CD14-positive monocyte (primary cell): ENCODE data around the gene GNB3. TPM values are rescaled to one million over a fixed set of nuclear protein-coding genes. Genes with fewer than 3 reads are reported as not detected.
A peak's percentile ranks its signal among the peaks of the same experiment; 100 is the strongest.

Experiments
- DNase-seq, 3 donors: peaks; one replicate each; pipeline ENCODE4 v3.0.0-alpha.2; 2011 to 2022
- H2AFZ ChIP-seq: 2 replicates; pipeline ENCODE4 v1.6.0; 2012; ENCODE audit warnings: mild to moderate bottlenecking, low read depth, low read length, inconsistent platforms; ENCODE audit not compliant: insufficient read depth, poor library complexity, severe bottlenecking
- H3K27ac ChIP-seq, 2 donors: 1 replicate in 1 of 2; 2 replicates in 1 of 2; pipeline ENCODE4 v1.5.1; 2012 to 2013; ENCODE audit warnings: low read length in 2 of 2, control low read depth in 1 of 2, inconsistent platforms in 1 of 2, low read depth in 1 of 2, mild to moderate bottlenecking in 1 of 2
- H3K27me3 ChIP-seq, 2 donors: one replicate each; pipeline versions ENCODE4 v1.6.0 to v1.6.1; 2011 to 2013; ENCODE audit warnings: low read length in 2 of 2; ENCODE audit not compliant: control insufficient read depth in 2 of 2, insufficient read depth in 2 of 2
- H3K36me3 ChIP-seq, 2 donors: replicated peaks in 1 of 2; 1 replicate in 1 of 2; 2 replicates in 1 of 2; pipeline versions ENCODE4 v1.5.1 to v1.6.1; 2012 to 2013; ENCODE audit warnings: low read length in 2 of 2, control low read depth in 1 of 2, inconsistent platforms in 1 of 2, mild to moderate bottlenecking in 1 of 2; ENCODE audit not compliant: insufficient read depth in 2 of 2, control insufficient read depth in 1 of 2
- H3K4me1 ChIP-seq, 2 donors: 1 replicate in 1 of 2; 2 replicates in 1 of 2; pipeline versions ENCODE4 v1.5.1 to v1.6.1; 2012 to 2013; ENCODE audit warnings: low read length in 2 of 2, control low read depth in 1 of 2, inconsistent platforms in 1 of 2, mild to moderate bottlenecking in 1 of 2, moderate library complexity in 1 of 2; ENCODE audit not compliant: insufficient read depth in 2 of 2, control insufficient read depth in 1 of 2
- H3K4me2 ChIP-seq: replicated peaks from 2 replicates; pipeline ENCODE3; 2012; ENCODE audit warnings: low read length, moderate library complexity, mild to moderate bottlenecking; ENCODE audit not compliant: poor library complexity, severe bottlenecking; ENCODE audit errors: extremely low read depth
- H3K4me3 ChIP-seq, 3 experiments: fragments of 200-600 bp in 1 of 3; sonication (generic) in 1 of 3; replicated peaks in 1 of 3; 1 replicate in 2 of 3; 2 replicates in 1 of 3; pipeline ENCODE4 v1.5.1; 2011 to 2013; ENCODE audit warnings: low read length in 3 of 3, mild to moderate bottlenecking in 3 of 3, control low read depth in 2 of 3, low read depth in 2 of 3, inconsistent platforms in 1 of 3, moderate library complexity in 1 of 3
- H3K79me2 ChIP-seq: 2 replicates; pipeline ENCODE4 v1.6.0; 2012; ENCODE audit warnings: mild to moderate bottlenecking, control low read depth, inconsistent platforms, low read length, moderate library complexity; ENCODE audit not compliant: insufficient read depth
- H3K9ac ChIP-seq: 2 replicates; pipeline ENCODE4 v1.6.0; 2017; ENCODE audit warnings: low read length, mild to moderate bottlenecking; ENCODE audit not compliant: insufficient read depth, poor library complexity, severe bottlenecking
- H3K9me3 ChIP-seq, 2 donors: replicated peaks in 1 of 2; 1 replicate in 1 of 2; 2 replicates in 1 of 2; pipeline versions ENCODE4 v1.5.1 to v1.6.1; 2012 to 2013; ENCODE audit warnings: low read length in 2 of 2, control low read depth in 1 of 2; ENCODE audit not compliant: control insufficient read depth in 1 of 2, insufficient read depth in 1 of 2
- H4K20me1 ChIP-seq: 2 replicates; pipeline ENCODE4 v1.6.0; 2012; ENCODE audit warnings: mild to moderate bottlenecking, low read length, control low read depth, moderate library complexity; ENCODE audit not compliant: insufficient read depth
- H3K27ac Mint-ChIP-seq, 7 donors: one replicate each; pipeline ENCODE4 v1.8.0; 2020; ENCODE audit warnings: mild to moderate bottlenecking in 7 of 7, mixed read lengths in 7 of 7, moderate library complexity in 6 of 7, inconsistent platforms in 2 of 7
- H3K27me3 Mint-ChIP-seq, 3 donors: one replicate each; pipeline ENCODE4 v1.8.0; 2021 to 2022; ENCODE audit warnings: low read depth in 3 of 3, mild to moderate bottlenecking in 3 of 3, mixed read lengths in 3 of 3, moderate library complexity in 3 of 3, inconsistent platforms in 1 of 3
- H3K36me3 Mint-ChIP-seq, 2 donors: one replicate each; pipeline ENCODE4 v1.8.0; 2020; ENCODE audit warnings: mixed read lengths in 2 of 2, inconsistent platforms in 1 of 2, mild to moderate bottlenecking in 1 of 2
- H3K4me1 Mint-ChIP-seq: one replicate; pipeline ENCODE4 v1.8.0; 2020; ENCODE audit warnings: mild to moderate bottlenecking, mixed read lengths
- H3K4me3 Mint-ChIP-seq, 2 donors: one replicate each; pipeline ENCODE4 v1.8.0; 2020; ENCODE audit warnings: mild to moderate bottlenecking in 2 of 2, mixed read lengths in 2 of 2, moderate library complexity in 1 of 2
- H3K9me3 Mint-ChIP-seq, 7 donors: one replicate each; pipeline ENCODE4 v1.8.0; 2020 to 2022; ENCODE audit warnings: mixed read lengths in 7 of 7, mild to moderate bottlenecking in 6 of 7, moderate library complexity in 6 of 7, inconsistent platforms in 2 of 7
- CTCF ChIP-seq: fragments of 200-600 bp; IDR thresholded peaks from one replicate; pipeline ENCODE4 v1.8.0; 2022; ENCODE audit warnings: antibody characterized with exemption, mild to moderate bottlenecking
- WGBS: methylation state at CpG from one replicate; pipeline ENCODE4 v1.1.5; 2013; ENCODE audit warnings: missing lambda C conversion rate; ENCODE audit not compliant: insufficient coverage; 5-methylcytosine and 5-hydroxymethylcytosine counted together
- intact Hi-C, 2 donors: fragments of 100-400 bp; cut with micrococcal nuclease; formaldehyde crosslinking; loops; one replicate each; pipeline versions ENCODE4 v1.15.0 to v1.15.1; 2023
- polyA plus RNA-seq, 3 donors: library from polyadenylated mRNA; depleted of rRNA in 1 of 3; unstranded in 2 of 3; stranded (reverse) in 1 of 3; fragments of 300-500 nt in 2 of 3; fragments of >200 nt in 1 of 3; fragmentation: Illumina TruSeq in 2 of 3; gene quantifications; 1 replicate in 2 of 3; 2 replicates in 1 of 3; pipeline ENCODE4 v1.2.3, GENCODE V29; 2012 to 2021

The GNB3 gene
- polyA plus RNA-seq, 3 donors: 0.31 TPM; not detected in 2

GRCh38 chr12:6822426-6823135 is 18.1 kb upstream of the GNB3 start:
- no peak for DNase-seq
- Histone ChIP-seq H3K27ac (no peak overlapping the region), H4K20me1 (peaks cover 46% of the 10 kb centered on the region), H2AFZ (no peak overlapping the region), H3K9me3 (no peaks in the 10 kb centered on the region), H3K36me3 (peaks cover 23 to 27% of the 10 kb centered on the region in 2 donors), H3K4me1 (peaks cover 24 to 43% of the 10 kb centered on the region in 2 donors), H3K9ac (no peak overlapping the region), H3K79me2 (peaks cover 5% of the 10 kb centered on the region), H3K27me3 (peaks cover 0 to 24% of the 10 kb centered on the region in 2 donors), H3K4me2 (peak overlapping the region; percentile 88), H3K4me3 (peak overlapping the region in 2 of 3 experiments; percentile 61 to 80)
- H3K27me3 Mint-ChIP-seq: peaks cover 23 to 36% (median 25%) of the 10 kb centered on the region in 3 donors
- H3K27ac Mint-ChIP-seq: peak overlapping the region in 2 of 7 donors; percentile 50 to 79
- H3K4me1 Mint-ChIP-seq: peaks cover 41% of the 10 kb centered on the region
- intact Hi-C loops: loop anchor here in 1 of 2 donors (2.0 to 5.0 kb wide), 2 partner anchors 68 to 205 kb away; no protein-coding TSS in a partner anchor
- no peak for TF ChIP-seq CTCF
- peak overlapping the region; percentile 82 to 93 for H3K4me3 Mint-ChIP-seq
- peaks cover 46 to 48% of the 10 kb centered on the region in 2 donors for H3K36me3 Mint-ChIP-seq
- peaks cover under 1 to 4% (median 2%) of the 10 kb centered on the region in 7 donors for H3K9me3 Mint-ChIP-seq
- WGBS: 100% methylated on average over 1 of the region's 7 CpGs

GRCh38 chr12:6823182-6824084 is 17.3 kb upstream of the GNB3 start:
- Histone ChIP-seq H3K4me2 (no peak overlapping the region), H3K4me3 (no peak overlapping the region), H3K4me1 (peaks cover 27 to 50% of the 10 kb centered on the region in 2 donors), H3K79me2 (peaks cover 5% of the 10 kb centered on the region), H4K20me1 (peaks cover 40% of the 10 kb centered on the region), H3K9me3 (no peaks in the 10 kb centered on the region), H3K9ac (no peak overlapping the region), H3K36me3 (peaks cover 15 to 18% of the 10 kb centered on the region in 2 donors), H3K27me3 (peaks cover 2 to 31% of the 10 kb centered on the region in 2 donors), H3K27ac (no peak overlapping the region), H2AFZ (no peak overlapping the region)
- Mint-ChIP-seq H3K9me3 (peaks cover 0 to 7% (median 4%) of the 10 kb centered on the region in 7 donors), H3K27ac (no peak overlapping the region), H3K36me3 (peaks cover 39% of the 10 kb centered on the region in 2 donors), H3K27me3 (peaks cover 27 to 43% (median 28%) of the 10 kb centered on the region in 3 donors), H3K4me3 (peak overlapping the region in 1 of 2 donors; percentile 65), H3K4me1 (peaks cover 45% of the 10 kb centered on the region)
- intact Hi-C loops: loop anchor here in 1 of 2 donors (2.0 to 5.0 kb wide), 2 partner anchors 69 to 206 kb away; no protein-coding TSS in a partner anchor
- 100% methylated on average over 9 of the region's 12 CpGs for WGBS
- no peak for TF ChIP-seq CTCF
- no peak for DNase-seq
